Parathyroid adenoma (tissue), 2 donors: ENCODE measurements around the gene B3GNT5.

ENCODE experiments used
- H2AFZ ChIP-seq: fragments of 300-600 bp; sonication (generic); one replicate; pipeline ENCODE4 v1.7.0; 2017; ENCODE audit warnings: antibody characterized with exemption, mild to moderate bottlenecking
- H3K27ac ChIP-seq: fragments of 300-600 bp; sonication (generic); one replicate; pipeline ENCODE4 v1.7.0; 2017
- H3K27me3 ChIP-seq: fragments of 300-600 bp; sonication (generic); one replicate; pipeline ENCODE4 v1.7.0; 2017; ENCODE audit warnings: low read length; ENCODE audit not compliant: control insufficient read depth, insufficient read depth
- H3K36me3 ChIP-seq: fragments of 300-600 bp; sonication (generic); one replicate; pipeline ENCODE4 v1.7.0; 2017; ENCODE audit warnings: low read length; ENCODE audit not compliant: control insufficient read depth, insufficient read depth
- H3K4me1 ChIP-seq: fragments of 300-600 bp; sonication (generic); one replicate; pipeline ENCODE4 v1.7.0; 2017; ENCODE audit warnings: control low read depth
- H3K4me2 ChIP-seq: fragments of 300-600 bp; sonication (generic); one replicate; pipeline ENCODE4 v1.7.0; 2017; ENCODE audit warnings: low read length
- H3K4me3 ChIP-seq: fragments of 300-600 bp; sonication (generic); one replicate; pipeline ENCODE4 v1.7.0; 2017; ENCODE audit warnings: low read depth, low read length
- H3K79me2 ChIP-seq: fragments of 300-600 bp; sonication (generic); one replicate; pipeline ENCODE4 v1.7.0; 2017; ENCODE audit warnings: control low read depth
- H3K9ac ChIP-seq: fragments of 300-600 bp; sonication (generic); one replicate; pipeline ENCODE4 v1.7.0; 2017; ENCODE audit warnings: mild to moderate bottlenecking
- H3K9me3 ChIP-seq: fragments of 300-600 bp; sonication (generic); one replicate; pipeline ENCODE4 v1.7.0; 2017; ENCODE audit warnings: low read length; ENCODE audit not compliant: control insufficient read depth
- CTCF ChIP-seq: fragments of 300-600 bp; sonication (generic); IDR thresholded peaks from one replicate; pipeline ENCODE4 v1.7.0; 2017; ENCODE audit warnings: antibody characterized with exemption, mild to moderate bottlenecking
- donor health status: primary hyperparathyroidism.

B3GNT5 gene

GRCh38 chr3:183275418-183275817 is 22.4 kb downstream of the B3GNT5 start:
- no peak overlapping the region for H3K27ac ChIP-seq
- TF ChIP-seq CTCF, result no peak
- no peaks in the 10 kb centered on the region for H3K4me1 ChIP-seq
- H3K4me3 ChIP-seq, result no peak overlapping the region
- H3K4me2 ChIP-seq, result no peak overlapping the region
- H2AFZ ChIP-seq, result no peak overlapping the region
- no peaks in the 10 kb centered on the region for H3K79me2 ChIP-seq
- H3K9ac ChIP-seq, result no peak overlapping the region
- no peaks in the 10 kb centered on the region for H3K36me3 ChIP-seq
- no peaks in the 10 kb centered on the region for H3K27me3 ChIP-seq
- H3K9me3 ChIP-seq, result no peaks in the 10 kb centered on the region

GRCh38 chr3:183275937-183276336 is 22.9 kb downstream of the B3GNT5 start:
- Histone ChIP-seq H3K79me2 (no peaks in the 10 kb centered on the region), H3K27me3 (no peaks in the 10 kb centered on the region), H3K27ac (no peak overlapping the region), H3K36me3 (no peaks in the 10 kb centered on the region), H3K4me2 (no peak overlapping the region), H3K9me3 (no peaks in the 10 kb centered on the region), H3K9ac (no peak overlapping the region), H3K4me3 (no peak overlapping the region), H2AFZ (no peak overlapping the region), H3K4me1 (no peaks in the 10 kb centered on the region)
- no peak for TF ChIP-seq CTCF

GRCh38 chr3:183277260-183277659 is 24.2 kb downstream of the B3GNT5 start:
- Histone ChIP-seq H3K79me2 (no peaks in the 10 kb centered on the region), H3K4me1 (no peaks in the 10 kb centered on the region), H3K9ac (no peak overlapping the region), H3K27ac (no peak overlapping the region), H3K4me2 (no peak overlapping the region), H3K36me3 (no peaks in the 10 kb centered on the region), H3K4me3 (no peak overlapping the region), H3K27me3 (no peaks in the 10 kb centered on the region), H2AFZ (no peak overlapping the region), H3K9me3 (no peaks in the 10 kb centered on the region)
- TF ChIP-seq CTCF, result no peak

GRCh38 chr3:183278479-183279088 is 25.5 kb downstream of the B3GNT5 start:
- Histone ChIP-seq H3K27me3 (no peaks in the 10 kb centered on the region), H3K4me2 (no peak overlapping the region), H3K27ac (no peak overlapping the region), H3K9me3 (no peaks in the 10 kb centered on the region), H2AFZ (no peak overlapping the region), H3K4me1 (no peaks in the 10 kb centered on the region), H3K4me3 (no peak overlapping the region), H3K79me2 (no peaks in the 10 kb centered on the region), H3K36me3 (no peaks in the 10 kb centered on the region), H3K9ac (no peak overlapping the region)
- no peak for TF ChIP-seq CTCF

- TF ChIP-seq CTCF, result no peak
- no peaks in the 10 kb centered on the region for H3K4me1 ChIP-seq
- H3K9me3 ChIP-seq, result no peaks in the 10 kb centered on the region
- H3K27ac ChIP-seq, result no peak overlapping the region
- no peaks in the 10 kb centered on the region for H3K27me3 ChIP-seq
- no peak overlapping the region for H2AFZ ChIP-seq
- no peak overlapping the region for H3K4me3 ChIP-seq
- no peaks in the 10 kb centered on the region for H3K79me2 ChIP-seq
- H3K4me2 ChIP-seq, result no peak overlapping the region
- no peak overlapping the region for H3K9ac ChIP-seq
- no peaks in the 10 kb centered on the region for H3K36me3 ChIP-seq
These were observed 26.3 kb downstream of the B3GNT5 start for GRCh38 chr3:183279371-183279770.
